Inflammatory macrophage treated with lipopolysaccharide for 1 hour (primary cell): ENCODE measurements around the gene ORM1.
A peak's percentile ranks its signal among the peaks of the same experiment; 100 is the strongest.
"Not testable (repeated sequence)": the region's sequence is repeated elsewhere in the genome, so short reads cannot be mapped to it uniquely, and the experiment has no call there.

Experiments
- DNase-seq, 2 donors: peaks; one replicate each; pipeline ENCODE4 v3.0.0-alpha.2; 2020 to 2022

Gene ORM1

GRCh38 chr9:114308361-114308950 is 14.4 kb upstream of the ORM1 start:
- DNase-seq, result no peak

- DNase-seq, result no peak
These were observed 13.8 kb upstream of the ORM1 start for GRCh38 chr9:114309096-114309495.

DNA sequence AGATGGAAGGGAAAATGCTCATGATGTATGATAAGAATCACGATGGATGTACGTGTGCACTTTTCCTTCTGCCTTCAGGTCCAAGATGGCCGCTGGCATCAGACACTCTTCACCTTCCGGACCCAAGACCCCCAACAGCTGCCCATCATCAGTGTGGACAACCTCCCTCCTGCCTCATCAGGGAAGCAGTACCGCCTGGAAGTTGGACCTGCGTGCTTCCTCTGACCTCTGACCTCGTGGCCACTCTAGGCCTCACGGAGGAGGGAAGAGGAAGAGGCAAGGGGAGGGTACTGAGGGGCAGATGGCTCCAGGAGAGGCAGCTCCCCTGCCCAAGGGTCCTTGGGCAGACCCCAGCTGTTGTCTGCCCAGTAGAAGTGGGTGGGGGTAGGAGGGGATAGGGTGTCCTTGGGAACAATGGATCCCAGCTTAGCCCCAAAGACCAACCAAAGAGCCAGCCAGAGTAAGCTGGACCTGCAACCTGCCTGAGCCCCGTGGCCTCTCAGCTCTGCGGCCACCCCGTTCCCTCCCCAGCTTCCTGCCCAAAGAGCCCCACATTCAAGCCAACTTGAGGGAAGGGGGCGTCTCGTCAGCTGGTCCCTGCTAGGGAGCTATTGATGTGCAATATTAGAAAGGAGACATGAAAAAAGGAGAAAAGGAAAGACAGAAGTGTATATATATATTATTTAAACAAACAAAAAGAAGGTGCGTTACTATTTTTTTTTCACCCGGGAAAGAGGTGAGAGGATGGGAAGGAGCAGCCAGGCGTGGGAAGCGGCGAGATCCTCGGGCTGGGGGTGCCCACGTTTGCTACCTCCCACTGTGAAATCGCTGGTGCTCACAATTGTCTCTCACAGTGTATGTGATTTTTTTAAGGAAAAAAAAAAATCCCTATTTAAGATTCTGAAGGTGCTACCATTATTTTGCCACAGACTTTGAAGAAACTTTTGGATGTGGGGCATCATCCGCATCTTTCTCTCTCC is 12.1 kb upstream of the ORM1 start:
- DNase-seq, result no peak

GRCh38 chr9:114311571-114312512 is 11.1 kb upstream of the ORM1 start:
- no peak for DNase-seq

DNA sequence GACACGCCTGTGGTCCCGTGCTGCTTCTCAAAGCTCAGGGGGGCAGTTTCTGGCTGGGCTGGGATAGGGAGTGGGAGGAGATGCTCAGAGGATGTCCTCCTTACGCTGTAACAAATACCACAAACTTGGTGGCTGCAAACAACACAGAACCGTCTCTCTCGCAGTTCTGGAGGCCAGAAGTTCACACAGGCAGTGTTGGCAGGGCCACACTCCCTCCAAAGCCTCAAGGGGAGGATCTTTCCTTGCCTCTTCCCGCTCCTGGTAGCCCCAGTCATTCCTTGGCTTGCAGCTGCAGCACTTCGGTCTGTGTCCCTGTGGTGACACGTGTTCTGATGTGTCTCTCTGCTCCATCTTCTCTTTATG is 10.4 kb upstream of the ORM1 start:
- no peak for DNase-seq

DNA sequence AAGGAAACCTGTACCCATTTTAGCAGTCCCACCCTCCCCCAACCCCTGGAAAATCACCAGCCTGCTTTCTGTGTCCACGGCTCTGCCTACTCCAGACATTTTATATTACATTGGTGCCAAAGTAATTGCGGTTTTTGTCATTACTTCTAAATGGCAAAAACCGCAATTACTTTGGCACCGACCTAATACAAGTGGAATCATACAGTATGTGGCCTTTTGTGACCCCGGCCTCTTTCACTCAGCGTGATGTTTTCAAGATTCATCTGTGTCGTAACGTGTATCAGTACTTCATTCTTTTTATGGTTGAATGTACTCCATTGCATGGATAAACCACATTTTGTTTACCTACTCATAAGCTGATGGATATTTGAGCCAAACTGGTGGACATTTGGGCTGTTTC is 9.7 kb upstream of the ORM1 start:
- DNase-seq, result no peak

GRCh38 chr9:114314256-114314867 is 8.5 kb upstream of the ORM1 start:
- no peak for DNase-seq

DNA sequence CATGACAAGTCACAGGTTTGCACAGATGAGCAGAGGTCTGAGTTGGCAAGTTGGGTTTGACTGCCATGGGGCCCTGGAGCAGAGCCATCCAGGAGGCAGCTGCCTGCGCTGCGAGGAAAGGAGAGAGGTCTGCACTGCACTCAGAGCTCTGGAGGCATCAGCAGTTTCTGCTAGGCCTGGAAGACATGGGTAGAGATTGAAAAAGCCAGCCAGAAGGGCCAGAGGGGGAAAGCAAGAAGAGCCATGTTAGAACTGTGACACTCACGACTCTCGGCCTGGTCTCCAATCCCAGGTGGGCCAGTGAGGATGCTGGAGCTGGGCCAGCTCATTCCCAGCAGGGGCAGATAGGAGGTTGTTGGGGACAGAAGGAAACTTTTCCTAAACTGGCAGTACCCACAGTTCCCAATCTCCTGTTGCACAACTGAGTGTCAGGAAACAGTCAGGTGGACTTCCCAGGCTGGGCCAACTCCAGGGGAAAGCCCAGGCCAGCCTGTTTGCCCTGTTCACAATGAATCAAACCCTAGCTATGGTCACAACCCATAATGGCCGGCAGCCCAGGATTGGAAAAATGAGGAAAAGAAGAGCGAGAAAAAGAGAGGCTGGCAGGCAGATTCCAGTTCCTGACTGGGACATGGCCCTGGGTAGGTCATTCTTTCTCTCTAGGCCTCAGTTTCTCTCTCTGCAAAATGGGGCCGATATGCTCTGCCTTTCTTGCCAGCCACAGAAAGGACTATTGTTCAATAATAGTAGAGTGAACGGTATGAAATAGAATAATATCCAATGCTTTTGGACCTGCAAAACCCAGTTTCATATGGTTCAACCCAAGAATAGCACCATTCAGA is 7.8 kb upstream of the ORM1 start:
- DNase-seq, result peak; percentile 61 to 84

DNA sequence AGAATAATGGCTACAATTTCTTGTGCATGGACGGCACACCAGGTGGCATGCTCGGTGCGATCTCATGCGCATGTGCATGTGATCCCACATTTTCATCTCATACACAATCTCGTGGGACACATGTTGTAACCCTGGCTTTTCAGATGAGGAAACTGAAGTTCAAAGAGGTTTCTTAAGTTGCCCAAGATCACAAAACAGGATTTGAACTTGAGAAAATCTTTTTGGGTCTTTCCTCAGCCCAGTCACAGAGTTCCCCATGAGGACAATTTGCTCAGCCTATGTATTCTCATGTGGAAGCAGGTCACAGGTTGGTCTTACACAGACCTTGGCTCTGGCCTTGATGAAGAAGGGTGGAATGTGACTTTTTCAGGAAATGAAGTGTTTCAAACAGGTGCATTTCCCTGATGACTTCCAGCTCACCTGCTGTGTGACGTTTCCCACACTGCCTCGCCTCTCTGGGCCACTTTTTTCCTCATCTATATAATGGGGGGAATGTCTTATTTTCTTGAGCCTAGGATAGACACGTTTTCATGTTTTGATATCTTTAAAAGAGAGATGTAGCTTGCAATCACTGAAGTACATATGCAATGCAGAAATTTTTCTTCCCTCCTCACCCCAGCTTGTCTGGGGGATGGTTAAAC is 7.1 kb upstream of the ORM1 start:
- peak; percentile 91 to 98 for DNase-seq

DNA sequence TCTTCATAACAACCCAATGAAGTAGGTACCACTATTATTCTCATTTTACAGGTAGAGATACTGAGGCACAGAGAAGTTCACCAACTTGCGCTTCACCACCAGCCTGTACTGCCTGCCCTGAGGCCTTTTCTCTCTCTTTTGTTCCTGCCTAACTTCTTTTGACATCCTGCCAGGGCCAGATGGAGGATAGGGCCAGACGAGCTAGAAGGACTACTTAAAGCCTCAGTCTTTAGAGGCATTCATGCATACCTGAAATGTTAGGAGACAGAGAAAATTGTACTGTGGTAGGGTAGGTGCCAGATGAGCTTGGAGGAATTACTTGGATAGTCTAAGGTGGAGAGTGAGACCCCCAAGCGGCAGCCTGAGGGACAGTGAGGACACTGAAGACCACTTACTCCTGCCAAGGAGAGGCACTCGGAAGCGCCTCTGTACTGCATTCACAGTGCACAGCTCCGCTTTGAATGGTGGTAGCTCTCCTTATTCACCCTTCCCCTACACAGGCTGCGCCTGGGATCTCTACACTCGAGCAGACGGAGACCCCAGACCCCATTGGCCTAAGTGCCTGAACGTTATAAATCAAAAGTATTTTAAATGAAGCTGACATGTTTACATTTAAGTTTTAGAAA is 6.2 kb upstream of the ORM1 start:
- no peak for DNase-seq

DNA sequence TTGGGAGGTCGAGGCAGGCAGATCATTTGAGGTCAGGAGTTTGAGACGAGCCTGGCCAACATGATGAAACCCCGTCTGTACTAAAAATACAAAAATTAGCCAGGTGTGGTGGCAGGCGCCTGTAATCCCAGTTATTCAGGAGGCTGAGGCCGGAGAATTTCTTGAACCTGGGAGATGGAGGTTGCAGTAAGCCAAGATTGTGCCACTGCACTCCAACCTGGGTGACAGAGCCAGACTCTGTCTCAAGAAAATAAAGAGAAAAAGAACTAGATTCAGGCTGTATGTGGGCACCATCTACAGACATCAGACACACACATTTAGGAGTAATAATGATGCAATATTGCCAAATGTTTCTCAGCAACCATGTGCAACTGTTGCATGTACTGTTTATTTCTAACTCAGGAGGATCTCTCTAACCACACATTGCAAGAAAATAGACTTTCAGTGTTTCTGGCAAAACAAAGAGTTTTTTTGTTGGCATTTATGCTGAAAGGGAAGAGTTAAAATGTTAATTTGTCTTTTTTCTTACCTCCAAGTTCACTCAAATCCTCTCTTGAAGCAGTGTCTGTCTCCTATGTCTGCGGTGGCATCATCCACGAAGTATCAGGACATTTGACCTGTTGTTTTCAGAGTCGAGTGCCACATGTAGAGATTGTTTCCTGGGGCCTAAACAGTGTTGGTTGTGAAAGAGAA is 5.1 kb upstream of the ORM1 start:
- peak; percentile 86 to 93 for DNase-seq

DNA sequence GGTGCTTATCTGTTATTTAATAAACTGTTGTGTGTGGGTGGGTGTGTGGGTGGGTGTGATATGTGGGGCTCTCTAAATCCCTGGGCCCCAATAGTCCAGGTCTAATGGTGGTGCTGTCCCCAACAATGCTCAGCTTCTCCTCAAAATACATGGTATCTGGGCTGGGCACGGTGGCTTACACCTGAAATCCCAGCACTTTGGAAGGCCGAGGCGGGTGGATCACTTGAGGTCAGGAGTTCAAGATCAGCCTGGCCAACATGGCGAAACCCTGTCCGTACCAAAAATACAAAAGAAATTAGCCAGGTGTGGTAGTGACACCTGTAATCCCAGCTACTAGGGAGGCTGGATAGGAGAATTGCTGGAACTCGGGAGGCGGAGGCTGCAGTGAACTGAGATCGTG is 4.5 kb upstream of the ORM1 start:
- DNase-seq, result no peak

DNA sequence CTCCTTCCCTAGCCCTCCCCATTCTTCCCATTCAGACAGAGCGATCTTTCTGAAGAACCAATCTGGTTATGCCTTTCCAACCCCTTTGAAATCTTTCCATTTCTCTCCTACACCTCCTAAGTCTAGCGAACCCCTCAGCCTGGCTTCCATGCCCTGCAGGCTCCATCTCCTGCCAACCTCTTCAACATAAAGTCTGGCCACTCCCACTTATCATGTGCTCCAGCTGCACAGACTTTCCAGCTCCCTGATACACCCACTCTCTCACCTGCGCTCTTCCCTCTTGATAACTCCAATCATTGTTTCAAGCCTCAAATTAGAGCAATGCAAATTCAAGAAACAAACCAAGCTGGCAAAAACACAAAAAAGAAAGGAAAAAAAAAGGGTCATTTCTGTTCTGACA is 3.8 kb upstream of the ORM1 start:
- no peak for DNase-seq

DNA sequence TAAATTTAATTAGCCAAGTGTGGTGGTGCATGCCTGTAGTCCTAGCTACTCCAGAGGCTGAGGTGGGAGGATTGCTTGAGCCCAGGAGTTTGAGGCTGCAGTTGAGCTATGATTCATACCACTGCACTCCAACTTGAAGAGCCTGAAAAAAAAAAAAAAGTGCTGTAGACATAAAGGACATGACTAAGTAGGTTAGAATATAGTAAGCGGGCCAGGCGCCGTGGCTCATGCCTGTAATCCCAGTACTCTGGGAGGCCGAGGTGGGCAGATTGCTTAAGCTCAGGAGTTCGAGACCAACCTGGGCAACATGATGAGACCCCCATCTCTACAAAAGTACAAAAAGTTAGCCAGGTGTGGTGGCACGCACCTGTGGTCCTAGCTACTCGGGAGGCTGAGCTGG is 2.2 kb upstream of the ORM1 start:
- DNase-seq, result not testable (repeated sequence)

- DNase-seq, result no peak
These were observed 1.1 kb upstream of the ORM1 start for GRCh38 chr9:114321759-114322158.

DNA sequence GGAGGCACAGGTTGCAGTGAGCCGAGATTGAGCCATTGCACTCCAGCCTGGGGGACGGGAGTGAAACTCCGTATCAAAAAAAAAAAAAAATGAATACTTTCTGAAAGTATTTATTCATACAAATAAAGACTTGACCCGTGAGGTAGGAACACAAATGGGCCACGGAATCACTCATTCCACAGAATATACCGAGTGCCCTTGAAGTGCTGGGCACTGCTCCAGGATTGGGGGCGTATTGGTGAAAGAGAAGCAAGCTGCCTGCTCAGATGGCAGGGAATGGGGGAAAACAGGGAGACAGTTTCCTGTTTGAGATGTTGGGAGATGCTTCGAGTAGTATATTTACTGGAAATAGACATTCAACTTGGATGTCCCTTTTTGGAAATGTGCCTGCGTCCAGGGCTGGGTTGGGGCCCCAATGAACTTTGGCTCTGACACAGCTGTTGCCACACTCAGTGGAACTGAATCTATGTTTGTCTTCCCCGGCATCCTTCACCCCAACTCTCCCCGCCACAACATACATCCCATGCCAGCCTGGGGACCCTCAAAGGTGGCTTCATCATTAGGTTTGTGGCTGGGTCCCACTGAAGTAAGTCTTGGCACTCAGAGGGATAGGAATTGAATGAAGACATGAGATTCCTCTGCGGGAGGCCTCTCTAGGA is 609 bp upstream of the ORM1 start:
- not testable (repeated sequence) for DNase-seq

GRCh38 chr9:114323849-114324248 is 951 bp downstream of the ORM1 start:
- DNase-seq, result not testable (repeated sequence)

DNA sequence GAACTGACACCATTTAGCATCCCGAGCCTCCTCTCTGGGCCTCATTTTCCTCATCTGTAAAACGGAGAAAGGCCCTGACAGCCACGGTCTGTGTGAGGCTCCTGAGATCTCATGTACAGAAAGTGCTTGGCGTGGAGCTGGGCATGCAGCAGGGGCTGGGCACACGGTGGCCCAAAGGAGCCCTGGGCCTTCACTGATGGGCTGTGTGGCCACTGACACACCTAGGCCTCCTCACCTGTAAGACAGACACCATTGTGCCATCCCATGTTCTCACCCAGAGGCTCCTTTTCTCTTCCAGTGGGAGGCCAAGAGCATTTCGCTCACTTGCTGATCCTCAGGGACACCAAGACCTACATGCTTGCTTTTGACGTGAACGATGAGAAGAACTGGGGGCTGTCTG is 1.6 kb downstream of the ORM1 start:
- no peak for DNase-seq

DNA sequence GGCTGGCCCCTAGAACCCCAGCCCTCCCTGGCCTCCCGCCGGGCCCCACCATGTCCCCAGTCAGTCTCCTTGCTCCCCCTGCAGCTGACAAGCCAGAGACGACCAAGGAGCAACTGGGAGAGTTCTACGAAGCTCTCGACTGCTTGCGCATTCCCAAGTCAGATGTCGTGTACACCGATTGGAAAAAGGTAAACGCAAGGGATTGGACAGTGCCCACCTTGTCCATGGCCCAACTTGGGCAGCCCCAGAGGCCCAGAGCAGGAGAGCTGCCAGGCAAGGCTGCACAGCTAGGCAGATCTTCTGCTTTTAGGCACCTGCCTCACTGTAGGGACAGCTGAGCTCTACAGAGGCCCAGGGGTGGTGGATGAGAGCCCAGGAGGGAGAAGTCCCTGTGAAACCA is 2.1 kb downstream of the ORM1 start:
- DNase-seq, result not testable (repeated sequence)
